Upper lobe of left lung (tissue), 4 donors: Measurements from ENCODE around the gene SMPD3.

Source experiments
- CTCF ChIP-seq, 6 experiments: fragments of 450-650 bp in 4 of 6; fragments of 200-600 bp in 2 of 6; sonication (generic) in 2 of 6; IDR thresholded peaks; one replicate each; pipeline ENCODE4 v1.5.1; 2016 to 2019; ENCODE audit warnings: antibody characterized with exemption in 6 of 6
- POLR2AphosphoS5 ChIP-seq, 2 donors: sonication (generic); formaldehyde crosslinking; IDR thresholded peaks; one replicate each; pipeline ENCODE4 v1.5.1; 2017; ENCODE audit warnings: antibody characterized with exemption in 2 of 2

- TF ChIP-seq CTCF (IDR thresholded peaks at IDR 0.05) (no peak), POLR2AphosphoS5 (IDR thresholded peaks at IDR 0.05) (no peak)
These were observed 19.0 kb downstream of the SMPD3 start for GRCh38 chr16:68429076-68429854.
